HCT116 (cell line): ENCODE measurements around the gene PADI4.

Experiments used
- CEBPB ChIP-seq: IDR thresholded peaks from 2 replicates; pipeline ENCODE4 v1.6.1; 2012; ENCODE audit warnings: low read depth
- EZH2 ChIP-seq: fragments of 200-600 bp; sonication (generic); IDR thresholded peaks from 2 replicates; pipeline ENCODE4 v1.6.1; 2017; ENCODE audit warnings: antibody characterized with exemption, mixed run types
- JUND ChIP-seq: IDR thresholded peaks from 2 replicates; pipeline ENCODE4 v1.6.1; 2012
- POLR2A ChIP-seq: IDR thresholded peaks from 2 replicates; pipeline ENCODE4 v1.7.0; 2011; ENCODE audit warnings: borderline replicate concordance; ENCODE audit not compliant: insufficient read depth, insufficient read length; ENCODE audit errors: extremely low read depth
- SP1 ChIP-seq: IDR thresholded peaks from 2 replicates; pipeline ENCODE4 v1.6.1; 2012; ENCODE audit warnings: low read depth
- TCF7L2 ChIP-seq: IDR thresholded peaks from 2 replicates; pipeline ENCODE4 v1.7.0; 2011; ENCODE audit warnings: borderline replicate concordance, inconsistent platforms; ENCODE audit not compliant: insufficient read depth, insufficient read length; ENCODE audit errors: extremely low read depth
- TF ChIP-seq, protein P1 (sequence below): IDR thresholded peaks from 2 replicates; pipeline ENCODE4 v1.6.1; 2012
- TF ChIP-seq, protein P2 (sequence below), 3 experiments: fragments of 200-600 bp in 1 of 3; sonication (generic) in 1 of 3; IDR thresholded peaks in 2 of 3; conservative IDR thresholded peaks in 1 of 3; 2 replicates each; pipeline ENCODE4 v1.5.1; 2012 to 2017; ENCODE audit warnings: low read depth in 2 of 3, low read length in 2 of 3, antibody characterized with exemption in 1 of 3, borderline replicate concordance in 1 of 3, control low read depth in 1 of 3, mild to moderate bottlenecking in 1 of 3, mixed read lengths in 1 of 3, mixed run types in 1 of 3, moderate library complexity in 1 of 3; ENCODE audit not compliant: insufficient read depth in 1 of 3

GRCh38 chr1:17264470-17264869, 43.5 kb upstream of the PADI4 start:
- TF ChIP-seq EZH2 (no peak), JUND (no peak), POLR2A (no peak), SP1 (no peak), CEBPB (no peak), TCF7L2 (no peak)
- TF ChIP-seq, protein P1, sequence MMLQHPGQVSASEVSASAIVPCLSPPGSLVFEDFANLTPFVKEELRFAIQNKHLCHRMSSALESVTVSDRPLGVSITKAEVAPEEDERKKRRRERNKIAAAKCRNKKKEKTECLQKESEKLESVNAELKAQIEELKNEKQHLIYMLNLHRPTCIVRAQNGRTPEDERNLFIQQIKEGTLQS, result no peak
- TF ChIP-seq, protein P2, sequence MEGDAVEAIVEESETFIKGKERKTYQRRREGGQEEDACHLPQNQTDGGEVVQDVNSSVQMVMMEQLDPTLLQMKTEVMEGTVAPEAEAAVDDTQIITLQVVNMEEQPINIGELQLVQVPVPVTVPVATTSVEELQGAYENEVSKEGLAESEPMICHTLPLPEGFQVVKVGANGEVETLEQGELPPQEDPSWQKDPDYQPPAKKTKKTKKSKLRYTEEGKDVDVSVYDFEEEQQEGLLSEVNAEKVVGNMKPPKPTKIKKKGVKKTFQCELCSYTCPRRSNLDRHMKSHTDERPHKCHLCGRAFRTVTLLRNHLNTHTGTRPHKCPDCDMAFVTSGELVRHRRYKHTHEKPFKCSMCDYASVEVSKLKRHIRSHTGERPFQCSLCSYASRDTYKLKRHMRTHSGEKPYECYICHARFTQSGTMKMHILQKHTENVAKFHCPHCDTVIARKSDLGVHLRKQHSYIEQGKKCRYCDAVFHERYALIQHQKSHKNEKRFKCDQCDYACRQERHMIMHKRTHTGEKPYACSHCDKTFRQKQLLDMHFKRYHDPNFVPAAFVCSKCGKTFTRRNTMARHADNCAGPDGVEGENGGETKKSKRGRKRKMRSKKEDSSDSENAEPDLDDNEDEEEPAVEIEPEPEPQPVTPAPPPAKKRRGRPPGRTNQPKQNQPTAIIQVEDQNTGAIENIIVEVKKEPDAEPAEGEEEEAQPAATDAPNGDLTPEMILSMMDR (IDR thresholded peaks at IDR 0.05 in 2 of 3, conservative IDR thresholded peaks at IDR 0.05 in 1 of 3; ENCODE audit: borderline replicate concordance in 1 of 3, insufficient read depth in 1 of 3, low read depth in 2 of 3, low read length in 2 of 3), result no peak
